ENCODE results near the gene EGFLAM.

The EGFLAM gene

DNA sequence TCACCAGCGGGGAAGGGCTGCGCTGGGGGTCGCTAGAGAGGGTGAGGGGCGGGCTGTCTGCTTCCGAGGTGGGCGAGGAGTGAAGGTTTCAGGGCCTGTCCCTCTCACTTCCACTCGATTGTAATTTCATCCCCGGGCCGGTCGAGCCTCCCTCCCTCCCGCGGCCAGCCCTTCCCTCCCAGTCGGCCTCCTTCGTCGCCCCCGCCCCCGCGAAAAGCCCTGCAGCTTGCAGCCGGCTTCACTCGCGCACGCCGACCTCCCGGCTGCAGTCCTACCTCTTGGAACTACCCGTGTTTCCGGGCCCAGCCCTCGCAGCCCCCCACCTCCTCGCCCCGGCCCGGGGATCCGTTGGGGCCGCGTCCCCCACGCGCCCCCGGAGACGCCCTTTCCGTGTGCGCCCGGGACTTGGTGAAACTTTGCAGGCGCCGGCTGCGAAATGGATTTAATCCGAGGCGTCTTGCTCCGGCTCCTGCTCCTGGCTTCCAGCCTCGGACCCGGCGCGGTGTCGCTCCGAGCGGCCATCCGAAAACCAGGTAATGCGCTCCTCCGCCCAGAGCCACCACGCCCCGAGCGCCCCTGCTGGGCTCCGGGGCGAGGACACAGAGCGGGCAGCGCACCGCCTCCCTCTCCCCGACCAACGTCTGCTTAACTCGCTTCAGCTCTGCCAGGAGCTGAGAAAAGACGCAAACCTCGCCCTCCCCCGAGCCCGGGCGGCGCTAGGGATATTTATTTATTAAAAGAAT lies at the start of gene EGFLAM:
EGFLAM (plus strand) TSS at position 241 of the 743 bp plus-strand sequence; CDS start at position 437, 196 bp downstream.
- no peak for DNase-seq

DNA sequence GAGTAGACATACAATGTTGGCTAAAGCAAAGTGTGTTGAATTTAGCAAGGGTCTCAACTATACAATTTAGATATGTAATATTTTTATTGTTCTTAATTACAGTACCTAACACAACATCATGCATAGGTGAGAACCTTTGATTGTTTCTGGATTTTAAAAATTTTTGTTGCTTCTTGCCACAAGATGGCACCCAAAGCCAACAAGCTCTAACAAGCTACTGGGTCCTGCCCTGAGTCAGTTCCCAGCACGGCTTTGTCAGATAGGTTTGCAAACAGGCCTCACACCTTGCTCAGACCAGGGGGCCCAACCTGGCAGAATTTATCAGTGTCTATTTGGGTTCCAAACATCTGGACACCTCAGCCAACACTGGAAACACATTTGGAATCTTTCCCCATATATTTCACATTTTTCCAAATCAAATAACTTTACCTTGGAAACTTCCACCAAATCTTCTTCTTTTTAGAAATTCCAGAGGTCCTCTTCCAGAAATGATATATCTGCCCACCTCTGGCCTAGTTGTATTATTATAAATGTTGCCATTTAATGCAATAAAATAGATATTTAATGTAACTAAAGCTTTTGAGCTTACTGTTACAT lies 49.5 kb upstream of the EGFLAM start:
- DNase-seq: peak in 2 of 14 donors; percentile 1 to 12

DNA sequence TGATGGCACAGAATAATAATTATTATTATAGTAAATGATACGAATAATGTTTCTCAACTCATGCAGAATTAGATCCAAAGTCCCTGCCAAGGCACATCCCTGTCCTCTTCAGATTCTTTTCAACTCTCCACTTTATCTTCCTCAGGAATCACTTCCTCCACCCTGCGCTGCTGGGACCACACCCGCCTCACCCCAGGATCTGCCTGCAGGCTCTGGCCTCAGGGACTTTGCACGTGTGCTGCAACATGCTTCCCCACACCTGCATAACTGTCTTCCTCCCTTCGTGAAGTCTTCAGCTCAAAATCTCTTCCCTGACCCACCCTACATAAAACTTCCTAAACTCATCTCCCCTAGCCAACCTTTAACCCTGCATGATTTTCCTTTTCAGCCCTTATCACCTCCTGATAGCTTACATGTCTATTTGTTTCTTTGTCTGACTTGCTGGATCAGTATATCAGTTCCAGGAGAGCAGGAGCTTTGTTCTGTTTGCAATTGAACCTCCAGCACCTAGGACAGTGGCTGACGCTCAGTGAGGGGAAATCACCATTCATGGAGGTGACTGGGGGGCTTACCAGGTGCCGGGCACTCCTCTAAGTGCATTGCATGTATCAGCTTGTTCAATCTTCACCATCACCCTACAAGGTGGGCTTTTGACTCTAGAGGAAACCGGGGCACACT lies 47.5 kb upstream of the EGFLAM start:
- DNase-seq: no peak

DNA sequence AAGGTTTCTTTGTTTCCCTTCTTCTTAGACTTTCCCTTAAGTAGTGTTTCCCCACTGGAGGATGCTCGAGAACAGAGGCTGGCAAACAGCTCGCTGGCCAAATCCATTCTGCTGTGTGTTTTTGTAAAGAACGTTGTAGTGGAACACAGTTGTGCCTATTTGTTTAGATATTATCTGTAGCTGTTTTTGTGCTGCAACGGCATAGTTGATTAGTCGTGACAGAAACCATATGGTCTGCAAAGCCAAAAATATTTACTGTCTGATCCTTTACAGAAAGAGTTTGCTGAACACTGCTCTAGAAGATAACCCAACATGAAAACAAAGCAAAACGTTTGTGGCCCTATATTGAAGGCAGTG lies 47.0 kb upstream of the EGFLAM start:
- DNase-seq: no peak

DNA sequence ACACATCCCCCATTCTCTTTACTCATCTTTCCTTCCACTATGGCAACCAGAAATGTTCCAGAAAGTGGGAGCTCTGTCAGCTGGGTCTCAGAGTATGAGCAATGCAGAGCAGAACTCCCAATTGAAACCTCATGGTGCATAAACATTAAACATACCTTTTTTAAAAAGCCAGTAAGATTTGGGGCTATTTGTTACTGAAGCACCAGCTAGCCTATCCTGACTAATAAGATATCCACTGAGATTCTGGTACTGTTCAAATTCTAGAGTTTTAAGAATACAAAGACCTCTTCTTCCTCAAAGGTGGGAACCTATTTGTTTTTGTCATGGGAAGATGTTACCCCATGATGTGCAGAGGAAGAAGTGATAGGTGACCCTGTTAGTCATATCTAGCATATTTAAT lies 46.1 kb upstream of the EGFLAM start:
- DNase-seq: no peak

DNA sequence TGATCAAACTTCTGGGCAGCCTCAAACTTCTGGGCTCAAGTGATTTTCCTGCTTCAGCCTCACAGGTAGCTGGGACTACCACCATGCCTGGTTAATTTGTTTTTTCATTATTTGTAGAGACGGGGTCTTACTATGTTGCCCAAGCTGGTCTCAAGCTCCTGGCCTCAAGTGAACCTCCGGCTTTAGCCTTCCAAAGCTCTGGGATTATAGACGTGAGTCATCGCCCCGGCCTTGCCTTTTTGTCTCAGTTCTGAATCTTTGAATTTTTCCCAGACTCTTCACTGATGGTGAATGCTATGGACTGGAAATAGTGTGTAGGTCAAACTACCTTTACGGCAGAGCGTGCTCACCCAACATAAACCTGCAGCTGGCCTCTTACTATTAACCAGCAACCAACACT lies 32.3 kb upstream of the EGFLAM start:
- no peak for DNase-seq

DNA sequence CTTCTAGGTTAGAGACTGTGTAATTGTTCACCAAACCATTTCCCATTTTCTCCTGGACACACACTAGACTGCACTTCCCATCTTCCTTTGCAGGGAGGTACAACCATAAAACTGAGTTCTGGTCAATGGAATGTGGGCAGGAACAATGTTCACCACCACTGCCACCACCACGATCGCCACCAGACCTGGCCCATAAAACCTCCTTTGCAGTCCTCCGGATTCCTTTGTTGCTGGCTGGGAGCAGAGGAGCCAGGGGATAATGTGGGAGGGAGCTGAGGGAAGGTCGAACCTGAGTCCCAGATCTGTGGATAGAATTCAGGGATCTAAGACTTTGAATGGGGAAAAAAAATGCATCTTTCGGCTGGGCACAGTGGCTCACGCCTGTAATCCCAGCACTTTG lies 29.4 kb upstream of the EGFLAM start:
- no peak for DNase-seq

DNA sequence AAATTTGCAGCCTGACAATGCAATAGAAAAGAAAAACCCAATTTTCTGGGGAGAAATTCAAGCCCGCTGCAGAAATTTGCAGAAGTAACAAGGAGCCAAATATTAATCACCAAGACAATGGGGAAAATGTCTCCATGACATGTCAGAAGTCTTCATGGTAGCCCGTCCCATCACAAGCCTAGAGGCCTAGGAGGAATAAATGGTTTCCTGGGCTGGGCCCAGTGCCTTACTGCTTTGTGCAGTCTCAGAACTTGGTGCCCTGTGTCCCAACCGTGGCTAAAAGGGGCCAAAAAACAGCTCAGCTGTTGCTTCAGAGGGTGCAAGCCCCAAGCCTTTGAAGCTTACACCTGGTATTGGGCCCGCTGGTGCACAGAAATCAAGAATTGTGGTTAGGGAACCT lies 23.6 kb upstream of the EGFLAM start:
- no peak for DNase-seq

DNA sequence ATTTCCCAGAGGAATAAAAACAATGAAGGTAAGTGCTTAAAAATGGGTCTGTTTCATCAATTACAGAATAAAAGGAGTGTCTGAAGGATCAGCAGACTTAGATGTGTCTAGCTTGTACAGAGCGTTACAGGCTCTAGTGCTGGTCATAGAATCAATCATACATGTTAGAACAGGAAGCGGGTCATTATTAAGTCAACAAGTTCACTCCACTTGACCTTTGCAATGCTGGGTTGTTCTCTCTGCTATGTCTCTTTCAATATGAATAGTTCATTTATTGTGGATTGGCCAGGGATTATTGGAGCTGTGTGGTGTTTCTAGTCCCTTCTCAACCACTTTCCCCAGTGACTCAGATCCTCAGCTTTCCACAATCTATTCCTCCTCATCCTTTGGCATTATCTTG lies 20.7 kb upstream of the EGFLAM start:
- DNase-seq: no peak

DNA sequence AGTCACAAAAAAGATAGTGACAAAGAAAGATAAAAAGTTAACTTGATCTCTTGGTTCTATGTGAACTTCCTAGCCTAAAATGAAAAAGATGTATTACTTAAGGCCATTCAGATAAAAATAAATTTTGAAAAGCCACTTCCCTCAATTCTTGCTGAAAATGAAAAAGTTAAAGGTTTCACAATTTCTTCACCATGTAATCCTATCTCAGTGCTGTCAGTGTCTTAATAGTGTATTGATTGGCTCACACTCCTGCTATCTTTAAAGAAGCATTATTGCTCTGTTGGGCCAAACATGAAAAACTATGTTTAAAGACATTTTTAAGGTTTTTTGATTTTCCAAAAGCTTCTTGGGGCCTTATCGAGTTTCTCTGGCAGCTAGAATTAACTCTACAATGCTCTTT lies 18.1 kb upstream of the EGFLAM start:
- DNase-seq: no peak

DNA sequence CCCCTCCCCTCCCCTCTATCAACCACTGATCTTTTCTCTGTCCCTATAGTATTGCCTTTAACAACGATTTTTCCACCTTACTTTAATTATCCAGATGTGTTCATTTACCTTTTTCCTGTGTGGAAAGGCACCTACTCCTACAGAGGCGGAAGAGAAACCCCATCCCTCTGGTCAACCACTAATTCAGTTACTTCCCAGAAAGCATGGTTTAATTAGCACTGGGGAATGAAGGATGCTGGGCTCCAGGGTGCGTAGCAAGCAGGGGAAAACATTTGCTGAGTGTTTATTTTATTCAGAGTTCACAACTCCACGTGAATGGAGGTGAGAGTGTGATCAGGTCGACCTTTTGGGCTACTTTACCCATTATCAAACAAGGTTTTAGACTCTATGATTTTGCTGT lies 16.7 kb upstream of the EGFLAM start:
- DNase-seq: no peak

DNA sequence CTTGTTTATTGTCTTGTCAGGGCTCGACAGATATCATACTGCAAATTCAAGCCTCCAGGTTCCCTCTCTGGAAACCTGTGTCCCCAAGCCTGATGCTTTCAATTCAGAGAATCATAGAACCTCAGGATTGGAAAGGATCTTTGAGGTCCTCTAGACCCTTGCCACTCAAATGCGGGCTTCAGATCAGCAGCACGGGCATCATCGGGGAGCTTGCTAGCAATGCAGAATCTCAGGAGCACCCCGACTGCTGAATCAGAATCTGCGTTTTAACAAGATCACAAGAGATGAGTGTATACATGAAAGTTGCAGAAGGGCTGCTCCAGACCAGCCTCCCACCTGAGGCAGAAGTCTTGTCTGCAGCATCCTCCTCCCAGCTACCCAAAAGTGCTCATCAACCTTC lies 13.1 kb upstream of the EGFLAM start:
- DNase-seq: no peak

DNA sequence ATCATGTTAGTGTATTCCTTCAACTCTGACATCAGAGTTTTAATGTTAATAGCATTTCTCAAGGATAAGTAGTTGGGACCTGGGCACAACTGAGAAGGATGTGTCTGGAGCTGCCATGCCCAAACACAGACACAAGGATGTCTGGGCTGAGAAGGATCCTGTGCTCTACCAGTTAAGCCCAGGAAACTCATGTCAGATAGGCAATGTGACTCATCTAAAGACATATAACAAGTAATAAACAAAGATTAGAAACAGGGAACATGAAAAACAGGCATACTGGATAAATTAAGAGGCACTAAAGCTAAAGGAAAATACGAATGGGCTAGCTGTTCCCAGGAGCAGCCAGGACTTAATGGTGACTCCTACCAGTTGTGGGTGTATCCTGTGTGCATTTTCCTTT lies 9.1 kb upstream of the EGFLAM start:
- no peak for DNase-seq

DNA sequence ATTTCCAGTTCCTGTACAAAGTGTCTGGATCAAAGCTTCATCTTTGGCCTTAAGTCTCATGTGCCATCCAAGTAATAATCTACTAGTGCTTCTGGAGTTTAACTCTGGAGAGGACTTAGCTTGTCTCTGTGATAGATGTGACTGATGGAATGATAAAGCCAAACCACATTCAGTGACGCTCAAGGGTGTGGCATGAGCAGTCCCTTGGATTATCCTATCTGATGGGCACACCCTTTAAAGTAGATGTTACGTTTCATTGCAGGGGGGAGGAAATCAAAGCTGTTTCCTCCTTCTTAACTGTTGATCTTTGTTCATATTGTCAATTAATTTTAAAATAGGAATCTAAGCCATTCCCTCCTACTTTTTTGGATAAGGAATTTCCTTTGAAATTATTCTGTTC lies 8.5 kb upstream of the EGFLAM start:
- no peak for DNase-seq

DNA sequence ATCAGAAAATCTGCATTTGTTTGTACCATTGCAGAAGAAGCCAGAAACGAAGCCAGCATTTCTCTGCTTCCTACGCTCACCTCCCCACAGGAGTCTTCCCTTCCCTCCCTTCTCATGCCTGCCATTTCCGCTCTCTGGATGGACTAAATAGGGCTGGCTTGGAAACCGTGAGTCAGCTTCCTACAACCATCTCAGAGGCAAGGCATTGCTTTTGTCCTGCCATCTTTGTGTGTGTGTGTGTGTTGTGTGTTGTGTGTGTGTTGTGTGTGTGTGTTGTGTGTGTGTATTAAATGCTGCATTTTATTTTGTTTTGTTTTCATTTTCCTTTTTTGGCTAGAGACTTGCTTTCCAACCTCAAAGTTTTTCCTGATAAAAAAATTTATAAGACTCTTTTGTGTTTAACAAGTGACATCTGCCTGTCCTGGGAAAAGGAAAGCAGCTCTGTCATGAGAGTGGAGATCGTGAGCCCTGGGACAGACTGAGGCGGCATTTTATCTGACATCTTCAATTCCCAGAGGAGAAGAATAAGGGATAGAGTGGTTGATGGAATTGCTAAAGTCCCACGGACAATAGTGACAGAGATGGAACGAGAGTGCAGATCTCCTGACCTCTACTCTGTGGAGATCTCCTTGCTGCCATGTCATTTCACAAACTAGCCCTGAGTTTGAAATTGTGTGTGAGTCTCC lies 7.5 kb upstream of the EGFLAM start:
- no peak for DNase-seq

DNA sequence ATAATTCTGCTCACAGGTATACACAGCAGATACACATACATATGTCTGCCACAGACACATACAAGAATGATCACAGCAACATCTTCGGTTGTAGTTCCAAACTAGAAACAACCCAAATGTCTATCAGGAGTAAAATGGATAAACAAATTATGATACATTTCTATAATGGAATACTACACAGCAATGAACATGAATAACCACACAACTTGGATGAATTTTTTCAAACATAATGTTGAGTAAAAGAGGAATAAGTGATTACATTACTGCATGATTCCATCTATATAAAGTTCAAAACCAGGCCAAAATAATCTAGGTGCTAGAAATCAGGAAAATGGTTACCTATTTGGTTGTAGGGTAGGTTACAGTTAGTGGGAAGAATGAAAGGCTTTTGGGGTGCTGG lies 4.6 kb upstream of the EGFLAM start:
- no peak for DNase-seq

DNA sequence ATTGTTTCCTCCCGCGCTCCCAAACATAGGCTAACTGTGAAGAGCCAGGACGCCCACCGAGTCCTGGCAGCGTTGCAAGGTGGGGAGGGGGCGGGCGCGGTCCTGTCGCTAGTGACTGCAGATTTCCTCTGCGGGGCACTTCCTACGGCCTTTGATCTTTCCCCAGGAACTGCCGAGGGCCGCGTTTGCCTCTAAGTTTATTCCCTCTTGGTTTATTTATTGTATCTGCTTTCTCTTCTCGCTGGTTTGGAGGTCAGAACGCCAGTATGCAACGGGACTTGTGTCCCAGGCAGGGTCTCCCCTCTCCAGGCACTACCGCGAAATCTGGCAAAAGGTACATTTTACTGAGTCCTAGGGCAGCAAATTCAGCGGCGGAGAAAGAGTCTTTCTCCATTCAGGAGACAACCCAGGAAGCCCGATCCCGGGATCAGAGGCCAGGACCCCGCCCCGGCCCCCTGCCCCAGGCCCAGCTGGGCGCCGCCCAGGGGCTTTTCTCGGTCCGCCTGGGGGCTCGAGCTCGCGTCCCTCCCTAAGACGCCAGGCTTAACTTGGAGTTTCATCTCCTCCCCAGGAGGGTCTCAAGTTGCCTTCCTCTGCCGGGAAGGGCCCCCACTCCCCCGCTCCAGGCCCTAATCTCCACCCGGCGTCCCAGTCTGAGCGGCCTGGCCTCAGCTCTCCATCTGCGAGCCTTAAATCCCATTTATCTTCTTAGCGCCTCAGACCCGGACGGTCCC lies 884 bp upstream of the EGFLAM start:
- DNase-seq: no peak

DNA sequence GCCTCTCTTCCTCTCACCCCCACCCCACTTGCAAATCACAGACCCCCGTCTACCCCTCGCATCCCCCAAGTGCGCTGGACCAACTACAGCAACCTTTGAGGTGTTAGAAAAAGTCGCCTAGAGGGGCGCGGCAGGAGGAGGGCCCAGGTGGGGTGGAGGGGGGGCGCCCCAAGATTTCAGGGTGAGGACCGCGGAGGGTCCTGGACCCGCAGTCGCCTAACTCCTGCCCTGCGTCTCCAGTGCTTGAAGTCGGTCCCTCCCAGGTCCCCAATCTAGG lies 379 bp upstream of the EGFLAM start:
- DNase-seq: no peak

DNA sequence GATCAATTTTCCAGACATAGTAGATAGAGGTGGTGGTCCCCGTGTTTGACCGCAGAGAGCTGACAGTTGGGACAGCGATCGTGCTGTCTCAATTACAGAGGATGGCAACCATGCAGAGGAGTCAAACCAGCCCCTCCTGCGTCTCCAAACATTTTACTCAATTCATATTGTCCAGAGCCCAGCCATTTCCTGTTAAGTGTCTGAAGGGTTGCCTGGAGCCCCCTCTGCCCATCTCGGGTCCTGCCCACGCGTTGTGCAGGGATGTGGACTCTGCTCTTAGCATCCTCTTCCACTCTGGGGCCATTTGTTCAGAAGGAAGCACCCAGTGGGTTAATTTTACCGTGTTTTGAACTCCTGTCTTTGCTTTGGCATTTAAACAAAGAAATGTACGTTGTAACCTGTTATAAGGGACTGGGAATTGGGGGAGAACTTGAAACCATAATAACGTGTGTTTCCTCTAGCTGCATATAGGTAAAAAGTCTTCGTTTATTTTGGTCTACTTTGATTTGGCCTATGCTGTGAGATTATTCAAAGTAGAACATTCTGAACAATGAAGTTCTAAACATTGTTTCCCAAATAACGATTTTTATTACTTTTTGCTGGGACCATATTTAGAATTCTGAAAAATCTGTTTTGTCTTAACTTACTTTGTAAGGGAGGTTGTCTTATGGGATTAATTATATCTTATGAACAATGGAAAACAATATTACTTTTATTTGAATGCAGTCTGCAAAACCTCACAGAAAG lies 876 bp downstream of the EGFLAM start:
- DNase-seq: no peak

DNA sequence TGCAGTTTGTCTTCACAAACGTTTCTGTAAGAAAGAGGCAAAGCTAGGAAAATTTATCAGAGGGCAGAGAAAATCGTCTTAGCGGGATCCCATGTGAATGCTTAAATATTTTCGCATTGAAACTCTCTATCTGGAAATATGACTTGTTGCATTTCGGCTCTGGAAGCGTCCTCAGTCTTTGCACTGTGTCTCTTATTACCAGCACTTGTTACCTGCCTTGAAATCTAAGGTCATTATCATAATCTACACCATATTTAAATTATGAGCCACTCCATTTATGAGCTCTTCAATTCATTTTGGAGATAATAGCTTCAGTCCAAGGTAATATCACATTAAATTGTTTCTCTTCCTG lies 1.4 kb downstream of the EGFLAM start:
- no peak for DNase-seq

DNA sequence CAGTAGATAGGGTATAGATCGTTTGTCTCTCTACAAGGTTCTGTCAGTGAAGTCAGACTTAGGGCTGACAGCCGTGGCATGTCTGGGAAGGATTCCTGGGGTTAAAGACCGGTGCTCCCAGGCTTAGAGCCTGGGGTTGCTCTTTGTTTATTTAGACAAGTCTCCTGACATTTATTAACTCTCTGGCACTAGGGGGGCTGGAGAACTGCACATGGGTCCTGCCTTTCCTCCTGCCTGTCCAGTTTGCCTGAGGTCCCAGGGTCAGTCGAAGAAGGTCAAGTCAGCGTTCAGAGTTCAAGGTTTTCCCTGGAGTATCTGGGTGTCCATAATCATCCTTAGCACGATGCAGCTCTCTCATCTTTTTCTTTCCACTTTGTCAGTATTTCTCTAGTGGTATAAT lies 5.6 kb downstream of the EGFLAM start:
- no peak for DNase-seq

DNA sequence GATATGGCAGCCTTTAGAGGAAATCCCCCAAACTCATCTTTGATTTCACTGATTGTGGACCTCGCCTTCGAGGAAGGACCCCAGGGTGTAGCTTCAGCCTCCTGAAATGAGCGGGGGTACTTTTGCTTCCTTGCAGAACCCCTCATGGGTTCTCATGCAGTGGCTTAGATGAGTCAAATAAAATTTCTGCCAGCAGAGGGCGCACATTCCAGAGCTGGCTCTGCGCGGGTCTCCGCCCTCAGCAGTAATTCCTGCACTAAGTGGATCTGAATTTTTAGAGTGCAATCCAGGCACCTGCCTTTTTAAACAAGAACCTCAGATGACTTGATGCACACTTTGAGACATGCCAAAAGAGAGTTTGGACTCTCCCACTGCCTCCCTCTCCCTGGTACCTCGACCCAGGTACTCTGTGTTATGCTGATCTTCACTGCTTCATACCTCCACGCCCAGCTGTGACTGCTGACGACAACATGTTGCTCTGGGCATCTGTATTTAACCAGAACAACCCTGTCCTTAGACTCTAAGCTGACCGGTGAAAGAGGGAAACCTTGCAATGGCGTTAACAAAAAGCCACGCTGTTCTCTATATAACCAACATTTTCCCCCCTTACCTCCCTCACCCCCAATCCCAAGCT lies 7.3 kb downstream of the EGFLAM start:
- peak in 11 of 14 donors; percentile 2 to 50 (median 9) for DNase-seq
